Gastrocnemius medialis (tissue), 4 donors: ENCODE measurements around the gene GRID2.

Source experiments
- CTCF ChIP-seq, 5 experiments: fragments of 450-650 bp in 3 of 5; fragments of 200-600 bp in 2 of 5; sonication (generic) in 2 of 5; IDR thresholded peaks in 4 of 5; conservative IDR thresholded peaks in 1 of 5; 1 replicate in 4 of 5; 2 replicates in 1 of 5; pipeline ENCODE4 v1.5.1; 2016 to 2019; ENCODE audit warnings: antibody characterized with exemption in 5 of 5, mild to moderate bottlenecking in 3 of 5, moderate library complexity in 3 of 5
- POLR2A ChIP-seq, 2 donors: fragments of 450-650 bp; IDR thresholded peaks; one replicate each; pipeline ENCODE4 v1.6.1; 2017; ENCODE audit warnings: antibody characterized with exemption in 2 of 2, mild to moderate bottlenecking in 2 of 2, moderate library complexity in 2 of 2

GRCh38 chr4:92328095-92328494, 24.3 kb downstream of the GRID2 start:
- TF ChIP-seq CTCF (IDR thresholded peaks at IDR 0.05 in 4 of 5, conservative IDR thresholded peaks at IDR 0.05 in 1 of 5) (no peak), POLR2A (IDR thresholded peaks at IDR 0.05) (no peak)
